NCI-H2196 treated with DMSO at 0.1 percent for 48 hours (cell line): ENCODE data around the gene MLC1.

Source experiments
- DNase-seq: peaks from one replicate; lab custom pipeline; 2025; ENCODE audit not compliant: unreplicated experiment; lab: John Stamatoyannopoulos, UW

Gene MLC1

GRCh38 chr22:50039669-50040443 is 45.4 kb downstream of the MLC1 start:
- DNase-seq = no peak

GRCh38 chr22:50035976-50036724 is 49.1 kb downstream of the MLC1 start:
- no peak for DNase-seq

- DNase-seq = no peak
Measured at GRCh38 chr22:50035131-50035881, 49.9 kb downstream of the MLC1 start.

- DNase-seq = no peak
Measured at GRCh38 chr22:50034126-50035081, 50.8 kb downstream of the MLC1 start.

- DNase-seq = no peak
Measured at GRCh38 chr22:50032941-50033601, 52.2 kb downstream of the MLC1 start.

GRCh38 chr22:50032109-50032871 is 52.9 kb downstream of the MLC1 start:
- DNase-seq = no peak

GRCh38 chr22:50031189-50032091 is 53.8 kb downstream of the MLC1 start:
- DNase-seq = no peak

GRCh38 chr22:50030297-50031188 is 54.7 kb downstream of the MLC1 start:
- DNase-seq = peak; percentile 56

- DNase-seq = peak; percentile 44
Measured at GRCh38 chr22:50027639-50028537, 57.3 kb downstream of the MLC1 start.

GRCh38 chr22:50025993-50026392 is 59.2 kb downstream of the MLC1 start:
- DNase-seq = no peak

- no peak for DNase-seq
Measured at GRCh38 chr22:50022171-50022819, 62.9 kb downstream of the MLC1 start.

- DNase-seq = no peak
Measured at GRCh38 chr22:50020606-50021005, 64.6 kb downstream of the MLC1 start.

- no peak for DNase-seq
Measured at GRCh38 chr22:50019316-50019715, 65.9 kb downstream of the MLC1 start.

- no peak for DNase-seq
Measured at GRCh38 chr22:50018608-50019285, 66.5 kb downstream of the MLC1 start.

- DNase-seq = no peak
Measured at GRCh38 chr22:50017701-50018224, 67.5 kb downstream of the MLC1 start.
